ENCODE measurements around the gene YBX2. TPM values are rescaled to one million over a fixed set of nuclear protein-coding genes. Genes with fewer than 3 reads are reported as not detected.

Gene YBX2
- total RNA-seq, 1 donor from 2014 or later = 1.3 TPM

GRCh38 chr17:7260151-7260550 lies 34.3 kb downstream of the YBX2 start:
- Mint-ChIP-seq H3K4me3 (ENCODE audit: unreplicated experiment) (no peak overlapping the region), H3K27ac (ENCODE audit: unreplicated experiment) (no peak overlapping the region), H3K9me3 (ENCODE audit: unreplicated experiment) (peaks cover 2% of the 10 kb centered on the region), H3K36me3 (ENCODE audit: unreplicated experiment) (peaks cover 4% of the 10 kb centered on the region), H3K27me3 (ENCODE audit: unreplicated experiment) (peaks cover 17% of the 10 kb centered on the region), H3K4me1 (ENCODE audit: low read depth, unreplicated experiment) (peaks cover 5% of the 10 kb centered on the region)
- no peak for DNase-seq
- TF ChIP-seq CTCF (IDR thresholded peaks at IDR 0.05; ENCODE audit: partially characterized antibody, unreplicated experiment) = no peak

- no peak overlapping the region for H3K27ac Mint-ChIP-seq (ENCODE audit: unreplicated experiment)
- H3K4me3 Mint-ChIP-seq (ENCODE audit: unreplicated experiment) = no peak overlapping the region
- peaks cover 5% of the 10 kb centered on the region for H3K4me1 Mint-ChIP-seq (ENCODE audit: low read depth, unreplicated experiment)
- H3K36me3 Mint-ChIP-seq (ENCODE audit: unreplicated experiment) = peaks cover 4% of the 10 kb centered on the region
- H3K9me3 Mint-ChIP-seq (ENCODE audit: unreplicated experiment) = peaks cover 2% of the 10 kb centered on the region
- no peak for TF ChIP-seq CTCF (IDR thresholded peaks at IDR 0.05; ENCODE audit: partially characterized antibody, unreplicated experiment)
- no peak for DNase-seq
- H3K27me3 Mint-ChIP-seq (ENCODE audit: unreplicated experiment) = peaks cover 19% of the 10 kb centered on the region
Observed at GRCh38 chr17:7259555-7259889, 34.9 kb downstream of the YBX2 start.

- H3K9me3 Mint-ChIP-seq (ENCODE audit: unreplicated experiment) = peaks cover 2% of the 10 kb centered on the region
- H3K27me3 Mint-ChIP-seq (ENCODE audit: unreplicated experiment) = peaks cover 18% of the 10 kb centered on the region
- no peak overlapping the region for H3K4me3 Mint-ChIP-seq (ENCODE audit: unreplicated experiment)
- peaks cover 3% of the 10 kb centered on the region for H3K4me1 Mint-ChIP-seq (ENCODE audit: low read depth, unreplicated experiment)
- H3K36me3 Mint-ChIP-seq (ENCODE audit: unreplicated experiment) = peaks cover 2% of the 10 kb centered on the region
- DNase-seq = no peak
- TF ChIP-seq CTCF (IDR thresholded peaks at IDR 0.05; ENCODE audit: partially characterized antibody, unreplicated experiment) = no peak
- no peak overlapping the region for H3K27ac Mint-ChIP-seq (ENCODE audit: unreplicated experiment)
Observed at GRCh38 chr17:7258731-7259554, 35.5 kb downstream of the YBX2 start.

- peaks cover 8% of the 10 kb centered on the region for H3K4me1 Mint-ChIP-seq (ENCODE audit: low read depth, unreplicated experiment)
- H3K27ac Mint-ChIP-seq (ENCODE audit: unreplicated experiment) = no peak overlapping the region
- no peak for TF ChIP-seq CTCF (IDR thresholded peaks at IDR 0.05; ENCODE audit: partially characterized antibody, unreplicated experiment)
- H3K36me3 Mint-ChIP-seq (ENCODE audit: unreplicated experiment) = no peaks in the 10 kb centered on the region
- peaks cover 8% of the 10 kb centered on the region for H3K9me3 Mint-ChIP-seq (ENCODE audit: unreplicated experiment)
- H3K4me3 Mint-ChIP-seq (ENCODE audit: unreplicated experiment) = no peak overlapping the region
- DNase-seq = no peak
- H3K27me3 Mint-ChIP-seq (ENCODE audit: unreplicated experiment) = peaks cover 8% of the 10 kb centered on the region
Observed at GRCh38 chr17:7256766-7257456, 37.5 kb downstream of the YBX2 start.

GRCh38 chr17:7254511-7254910 lies 39.9 kb downstream of the YBX2 start:
- Mint-ChIP-seq H3K9me3 (ENCODE audit: unreplicated experiment) (peaks cover 14% of the 10 kb centered on the region), H3K27me3 (ENCODE audit: unreplicated experiment) (peaks cover 11% of the 10 kb centered on the region), H3K36me3 (ENCODE audit: unreplicated experiment) (no peaks in the 10 kb centered on the region), H3K4me3 (ENCODE audit: unreplicated experiment) (peak overlapping the region; percentile 39), H3K27ac (ENCODE audit: unreplicated experiment) (no peak overlapping the region), H3K4me1 (ENCODE audit: low read depth, unreplicated experiment) (peaks cover 16% of the 10 kb centered on the region)
- no peak for TF ChIP-seq CTCF (IDR thresholded peaks at IDR 0.05; ENCODE audit: partially characterized antibody, unreplicated experiment)
- DNase-seq = no peak

Data from glutamatergic neuron (in vitro differentiated cells).